HG02884 (cell line): ENCODE results near the gene PLBD2.
A peak's percentile ranks its signal among the peaks of the same experiment; 100 is the strongest.

Experiments used
- ATAC-seq: cut with Tn5 transposase; IDR thresholded peaks from one replicate; pipeline ENCODE4 v1.9.1; 2021; ENCODE audit warnings: mild to moderate bottlenecking, moderate library complexity; ENCODE audit not compliant: unreplicated experiment

Gene PLBD2

DNA sequence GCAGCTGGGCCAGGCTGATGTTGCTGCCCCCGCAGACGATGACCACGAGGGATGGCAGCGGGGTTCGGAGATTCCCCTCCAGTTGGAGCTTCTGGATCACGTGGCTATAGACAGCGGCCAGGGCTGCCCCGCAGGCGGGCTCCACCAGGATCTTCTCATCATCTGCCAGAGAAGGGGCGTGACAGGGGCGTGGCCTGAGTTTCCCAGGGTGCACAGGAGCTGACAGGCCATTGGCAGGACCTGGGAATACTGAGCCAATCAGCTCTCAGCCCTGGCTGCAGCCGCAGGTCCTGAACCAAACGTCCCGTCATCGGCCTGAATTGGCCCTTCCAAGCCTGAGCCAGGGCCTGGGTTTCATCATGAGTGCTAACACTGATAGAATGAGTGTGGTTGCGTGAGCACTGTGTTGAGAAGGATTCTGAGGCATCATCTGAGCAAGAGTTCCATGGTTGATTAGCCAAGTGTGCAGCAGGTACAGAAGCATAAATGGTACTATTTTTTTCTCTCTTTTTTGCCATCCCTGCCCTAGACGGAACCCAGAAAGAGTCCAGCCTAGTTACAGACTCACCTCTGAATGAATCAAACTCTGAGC lies 34.7 kb downstream of the PLBD2 start:
- ATAC-seq = peak; percentile 57

DNA sequence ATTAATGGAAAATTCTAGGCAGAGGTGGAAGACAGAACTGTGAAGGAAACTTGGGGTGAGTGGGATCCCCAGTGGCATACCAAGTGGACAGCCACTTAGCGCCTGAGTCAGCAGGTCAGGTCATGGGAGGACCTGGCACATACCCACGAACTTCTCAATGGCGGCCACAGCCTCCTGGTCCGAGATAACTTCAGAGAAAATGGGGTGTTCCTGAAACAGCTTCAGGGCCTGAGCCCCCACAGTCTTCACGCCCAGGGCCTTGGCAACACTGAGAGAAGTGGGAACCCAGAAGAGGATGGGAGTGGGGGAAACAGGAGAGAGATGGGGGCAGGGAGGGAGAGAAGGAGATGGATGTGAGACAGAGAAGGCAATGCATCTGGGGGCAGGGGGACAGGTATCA lies 35.4 kb downstream of the PLBD2 start:
- ATAC-seq = no peak

DNA sequence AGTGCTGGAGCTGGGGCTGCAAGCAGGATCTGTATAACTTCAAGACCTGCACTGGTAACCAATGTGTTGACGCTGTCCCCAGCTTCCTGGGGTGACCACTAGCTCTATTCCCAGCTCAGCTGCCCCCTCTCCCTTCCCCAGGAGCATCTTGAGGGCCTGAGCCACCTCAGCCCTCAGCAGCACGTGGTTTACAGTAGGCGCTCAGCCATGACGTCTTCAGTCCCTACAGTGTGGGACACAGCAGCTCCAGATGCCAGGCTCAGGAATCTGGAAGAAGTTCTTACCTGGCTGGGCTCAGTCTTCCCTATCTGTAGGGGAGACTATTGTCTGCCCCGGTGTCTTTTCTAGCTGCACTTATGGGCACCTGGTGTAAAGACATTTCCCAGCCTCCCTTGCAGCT lies 36.7 kb downstream of the PLBD2 start:
- no peak for ATAC-seq

- ATAC-seq = no peak
Measured at GRCh38 chr12:113396200-113396599, 37.8 kb downstream of the PLBD2 start.

GRCh38 chr12:113396828-113397496 lies 38.6 kb downstream of the PLBD2 start:
- ATAC-seq = no peak

DNA sequence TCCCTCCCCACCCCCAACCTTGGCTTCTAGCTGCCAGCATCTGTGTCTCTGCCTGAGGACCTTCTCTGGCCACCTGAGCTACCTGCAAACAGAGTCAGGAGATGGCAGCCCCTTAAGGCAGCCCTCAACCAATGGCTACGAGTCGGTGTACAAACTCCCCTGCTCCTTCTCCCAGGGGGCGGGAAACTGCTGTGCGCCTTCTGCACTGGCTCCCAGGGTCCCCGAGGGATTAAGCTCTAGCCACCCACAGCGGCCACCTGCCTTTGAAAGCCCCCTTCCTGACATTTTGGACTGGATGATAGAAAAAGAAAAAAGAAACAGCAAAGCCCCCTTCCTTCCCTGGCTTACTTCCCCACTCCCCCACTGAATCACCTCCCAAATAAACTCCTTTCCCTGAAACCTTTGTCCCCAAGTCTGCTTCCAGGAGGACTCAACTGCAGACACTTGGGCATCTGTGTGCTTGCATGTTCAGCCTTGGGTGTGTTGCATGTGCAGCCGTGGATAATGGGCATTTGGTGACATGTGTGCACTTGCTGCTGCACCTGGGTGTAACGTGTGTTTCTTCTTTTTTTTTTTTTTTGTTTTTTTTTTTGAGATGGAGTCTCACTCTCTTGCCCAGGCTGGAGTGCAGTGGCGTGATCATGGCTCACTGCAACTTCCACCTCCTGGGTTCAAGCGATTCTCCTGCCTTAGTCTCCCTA lies 39.3 kb downstream of the PLBD2 start:
- ATAC-seq = no peak

- no peak for ATAC-seq
Measured at GRCh38 chr12:113398346-113399290, 40.2 kb downstream of the PLBD2 start.

DNA sequence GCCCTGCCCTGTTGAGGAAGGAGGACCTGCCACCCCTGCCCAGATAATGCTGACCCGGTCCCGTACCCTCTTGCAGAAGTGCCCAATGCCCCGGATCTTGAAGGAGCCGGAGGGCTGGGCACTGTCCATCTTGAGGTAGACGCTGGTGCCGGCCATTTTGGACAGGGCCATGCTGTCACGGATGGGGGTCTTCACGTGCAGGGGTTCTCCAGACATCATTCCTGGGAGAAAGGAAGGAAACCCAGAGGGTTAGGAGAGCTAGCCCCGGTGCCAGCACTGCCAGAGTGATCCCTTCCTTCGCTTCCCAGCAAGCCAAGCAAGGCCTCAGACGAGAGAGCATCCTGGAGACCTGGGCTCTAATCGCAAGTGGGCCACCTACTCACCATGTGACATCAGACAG lies 41.1 kb downstream of the PLBD2 start:
- no peak for ATAC-seq

GRCh38 chr12:113400362-113400761 lies 42.0 kb downstream of the PLBD2 start:
- no peak for ATAC-seq

DNA sequence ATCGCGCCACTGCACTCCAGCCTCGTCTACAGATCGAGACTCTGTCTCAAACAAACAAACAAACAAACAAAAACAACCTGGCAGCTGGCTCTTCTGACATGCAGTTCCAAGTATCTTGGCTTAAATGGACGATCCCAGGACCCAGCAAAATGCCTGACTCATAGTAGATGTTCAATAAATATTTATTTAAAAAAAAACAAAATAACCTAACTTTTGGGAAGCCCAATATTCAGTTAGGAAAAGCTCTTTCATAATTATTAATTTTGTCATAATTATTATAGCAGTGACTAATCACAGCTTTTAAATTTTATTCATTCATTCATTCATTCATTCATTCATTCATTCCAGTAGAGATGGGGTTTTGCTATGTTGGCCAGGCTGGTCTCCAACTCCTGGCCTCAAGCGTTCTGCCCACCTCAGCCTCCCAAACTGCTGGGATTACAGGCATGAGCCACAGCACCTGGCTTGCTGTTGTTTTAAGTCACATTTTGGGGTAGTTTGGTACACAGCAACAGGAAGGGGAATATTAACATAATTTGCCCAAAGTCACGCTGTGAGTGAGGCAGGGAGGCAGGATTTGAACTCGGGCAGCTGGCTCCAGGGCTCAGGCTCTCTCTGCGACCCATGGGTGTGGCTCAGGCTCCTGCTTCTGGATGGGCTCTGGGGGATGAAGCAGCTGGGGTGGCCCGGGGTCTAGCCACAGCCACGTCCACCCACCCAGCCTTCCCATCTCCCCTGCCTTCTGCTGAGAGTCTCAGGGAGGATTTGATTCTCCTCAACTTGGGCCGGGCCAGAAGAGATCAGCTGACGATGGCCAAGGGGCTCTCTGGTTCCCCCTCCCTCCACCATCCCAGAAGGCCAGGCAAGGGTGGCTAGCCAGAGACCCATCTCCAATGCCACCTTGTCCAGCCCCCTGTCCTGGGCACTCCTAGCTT lies 42.9 kb downstream of the PLBD2 start:
- ATAC-seq = no peak

- ATAC-seq = no peak
Measured at GRCh38 chr12:113402586-113403260, 44.3 kb downstream of the PLBD2 start.

DNA sequence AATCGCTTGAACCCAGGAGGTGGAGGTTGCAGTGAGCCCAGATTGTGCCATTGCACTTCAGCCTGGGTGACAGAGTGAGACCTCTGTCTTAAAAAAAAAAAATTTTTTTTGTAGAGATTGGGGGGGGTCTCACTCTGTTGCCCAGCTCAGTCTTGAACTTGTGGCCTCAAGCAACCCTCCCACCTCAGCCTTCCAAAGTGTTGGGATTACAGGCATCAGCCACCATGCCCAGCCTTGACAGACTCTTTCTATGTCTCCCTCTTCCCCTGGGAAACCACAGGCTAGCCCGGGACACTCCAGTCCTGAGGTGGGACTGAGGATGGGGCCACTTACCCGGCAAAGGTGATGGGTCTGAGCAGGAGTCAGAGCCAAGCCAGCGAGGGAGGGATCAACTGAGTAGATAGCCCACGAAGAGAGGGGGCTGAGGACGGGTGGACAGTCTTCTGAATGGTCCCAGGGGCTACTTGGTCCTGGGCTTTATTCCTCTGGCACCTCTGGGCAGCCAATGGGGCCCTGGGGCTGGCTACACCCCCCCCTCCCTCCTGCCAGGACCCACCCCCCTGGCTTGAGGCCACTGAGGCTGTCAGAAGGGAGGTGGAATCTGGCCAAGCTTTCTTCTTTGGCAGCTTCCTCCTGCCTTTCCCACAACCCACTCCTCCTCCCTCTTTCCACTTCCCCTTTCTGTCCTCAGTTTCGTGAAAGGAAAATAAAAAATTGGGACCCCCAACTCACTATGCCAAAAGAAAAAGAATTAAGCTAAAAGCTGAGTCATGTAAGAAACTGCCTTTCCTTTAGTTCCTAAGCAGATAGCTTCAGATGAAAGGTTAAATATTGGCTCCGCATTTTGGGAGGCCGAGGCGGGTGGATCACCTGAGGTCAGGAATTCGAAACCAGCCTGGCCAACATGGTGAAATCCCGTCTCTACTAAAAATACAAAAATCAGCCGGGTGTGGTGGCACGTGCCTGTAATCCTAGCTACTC lies 45.3 kb downstream of the PLBD2 start, which contains the start of gene SDS:
Gene SDS, minus strand, starts transcription at position 453 of the 981 bp plus-strand sequence. CDS start 4,179 bp downstream, outside the sequence.
- no peak for ATAC-seq

GRCh38 chr12:113405694-113406093 lies 47.3 kb downstream of the PLBD2 start:
- no peak for ATAC-seq

- no peak for ATAC-seq
Measured at GRCh38 chr12:113407931-113408600, 49.7 kb downstream of the PLBD2 start.

DNA sequence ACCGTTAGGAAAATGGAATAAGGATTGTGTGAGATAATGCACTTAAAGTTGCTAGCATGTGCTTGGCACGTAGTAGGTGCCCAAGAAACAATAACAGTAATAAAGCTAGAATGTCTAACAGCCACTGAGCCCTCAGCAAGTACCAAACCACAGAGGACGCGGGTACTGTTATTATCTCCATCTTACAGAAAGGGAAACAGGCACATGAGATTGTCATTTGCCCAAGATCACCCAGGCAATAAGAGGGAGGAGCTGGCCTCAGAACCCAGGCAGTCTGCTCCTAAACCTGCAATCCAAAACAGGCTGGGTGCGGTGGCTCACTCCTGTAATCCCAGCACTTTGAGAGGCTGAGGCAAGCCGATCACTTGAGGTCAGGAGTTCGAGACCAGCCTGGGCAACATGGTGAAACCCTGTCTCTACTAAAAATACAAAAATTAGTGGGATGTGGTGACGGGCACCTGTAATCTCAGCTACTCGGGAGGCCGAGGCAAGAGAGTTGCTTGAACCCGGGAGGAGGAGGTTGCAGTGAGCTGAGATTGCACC lies 50.4 kb downstream of the PLBD2 start:
- ATAC-seq = no peak

- ATAC-seq = no peak
Measured at GRCh38 chr12:113409462-113410124, 51.2 kb downstream of the PLBD2 start.

GRCh38 chr12:113413488-113413939 lies 55.1 kb downstream of the PLBD2 start:
- ATAC-seq = no peak
